GM18526 (cell line): ENCODE measurements around the gene PTRH1.

Source experiments
- POLR2A ChIP-seq: IDR thresholded peaks from 3 replicates; pipeline ENCODE4 v1.6.1; 2011; ENCODE audit not compliant: insufficient read length; ENCODE audit errors: extremely low read depth

The PTRH1 gene

GRCh38 chr9:127730262-127730661, 14.8 kb upstream of the PTRH1 start:
- no peak for TF ChIP-seq POLR2A

GRCh38 chr9:127729522-127730256, 14.2 kb upstream of the PTRH1 start:
- no peak for TF ChIP-seq POLR2A

- TF ChIP-seq POLR2A: no peak
These were observed 13.3 kb upstream of the PTRH1 start for GRCh38 chr9:127728808-127729207.

- no peak for TF ChIP-seq POLR2A
These were observed 11.4 kb upstream of the PTRH1 start for GRCh38 chr9:127726871-127727270.

- no peak for TF ChIP-seq POLR2A
These were observed 8.5 kb upstream of the PTRH1 start for GRCh38 chr9:127724012-127724411.

GRCh38 chr9:127723444-127723843, 8.0 kb upstream of the PTRH1 start:
- TF ChIP-seq POLR2A: no peak

GRCh38 chr9:127723013-127723412, 7.5 kb upstream of the PTRH1 start:
- no peak for TF ChIP-seq POLR2A

DNA sequence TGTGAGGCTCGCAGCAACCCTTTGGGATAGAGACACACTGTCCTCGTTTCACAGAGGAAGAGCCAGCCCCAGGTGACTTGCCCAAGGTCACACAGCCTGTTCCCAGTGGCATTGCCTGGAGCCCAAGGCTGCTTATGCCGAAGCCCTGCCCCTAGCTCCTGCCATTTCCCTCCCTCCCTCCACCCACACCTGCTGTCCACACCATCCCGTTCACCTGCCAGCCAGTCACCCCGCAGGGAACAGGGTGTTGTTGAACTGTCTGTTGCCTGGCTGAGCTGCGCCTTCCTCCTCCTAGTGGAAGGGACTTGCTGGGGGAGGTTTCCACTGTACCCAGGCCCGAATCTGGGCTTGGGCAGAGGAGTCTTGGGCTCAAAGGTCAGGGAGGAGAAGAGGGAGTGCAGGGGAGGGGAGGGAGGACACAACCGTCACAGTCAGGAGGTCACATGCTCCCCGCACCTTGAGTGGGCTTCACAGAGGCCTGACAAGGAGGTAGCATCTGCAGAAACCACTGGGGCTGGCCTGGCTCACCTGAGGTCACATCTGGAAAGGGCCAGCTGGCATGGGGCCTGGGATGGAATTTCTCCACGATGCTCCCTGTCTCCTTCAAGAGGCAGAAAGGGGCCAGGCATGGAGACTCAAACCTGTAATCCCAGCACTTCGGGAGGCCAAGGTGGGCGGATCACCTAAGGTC, 6.7 kb upstream of the PTRH1 start:
- TF ChIP-seq POLR2A: no peak

- no peak for TF ChIP-seq POLR2A
These were observed 5.9 kb upstream of the PTRH1 start for GRCh38 chr9:127721391-127721821.

DNA sequence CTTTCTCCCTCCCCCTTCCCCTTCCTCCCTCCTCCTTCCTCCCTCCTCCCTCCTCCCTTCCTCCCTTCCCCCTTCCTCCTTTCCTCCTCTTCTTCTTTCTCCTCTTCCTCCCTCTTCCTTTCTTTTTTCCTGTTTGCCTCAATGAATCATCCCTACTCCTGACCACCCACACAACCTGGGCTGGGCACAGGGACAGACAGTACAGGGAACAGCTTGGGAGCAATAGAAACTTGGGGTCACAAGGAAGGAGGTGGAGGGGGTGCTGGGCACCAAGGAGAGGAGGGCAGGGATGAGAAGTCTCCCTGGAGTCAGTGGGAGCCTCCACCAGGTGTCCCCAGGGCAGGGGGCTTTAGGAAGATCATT, 5.4 kb upstream of the PTRH1 start:
- TF ChIP-seq POLR2A: no peak

DNA sequence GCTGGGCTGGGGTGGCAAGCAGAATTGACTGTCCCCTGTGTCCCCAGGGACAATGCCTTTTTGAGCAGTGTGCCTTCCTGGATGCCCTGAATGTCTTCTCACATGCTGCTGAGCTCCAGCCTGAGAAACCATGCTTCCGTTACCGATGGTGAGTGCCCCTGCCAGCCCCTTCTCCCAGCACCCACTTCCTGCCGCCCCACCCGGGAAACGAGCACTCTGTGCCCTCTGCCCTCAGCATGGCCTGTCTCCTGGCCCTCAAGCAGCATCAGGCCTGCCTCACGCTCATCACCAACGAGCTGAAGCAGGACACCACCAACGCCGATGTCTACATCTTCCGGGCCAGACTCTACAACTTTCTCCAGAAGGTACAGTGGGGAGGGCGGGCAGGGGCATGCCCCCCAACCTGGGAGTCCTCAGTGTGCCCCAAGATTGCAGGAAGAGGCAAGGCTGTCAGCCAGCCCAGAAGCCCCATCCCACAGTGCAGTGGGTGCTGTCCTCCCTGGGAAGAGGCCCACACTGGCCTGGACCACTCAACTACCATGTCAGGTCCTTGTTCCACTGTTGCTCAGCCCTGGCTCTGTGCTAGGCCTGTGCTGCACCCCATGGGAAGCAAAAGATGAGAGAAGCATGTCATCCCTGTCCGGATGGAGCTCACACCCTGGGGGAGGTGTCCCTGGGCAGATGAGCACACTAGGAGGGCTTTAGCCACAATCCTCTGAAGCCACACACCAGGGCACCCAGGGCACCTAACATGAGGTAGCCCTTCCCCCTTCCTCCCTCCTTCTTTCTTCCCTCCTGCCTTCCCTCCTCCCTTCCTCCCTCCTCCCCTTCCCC, 4.8 kb upstream of the PTRH1 start:
- no peak for TF ChIP-seq POLR2A

GRCh38 chr9:127717766-127718165, 2.3 kb upstream of the PTRH1 start:
- no peak for TF ChIP-seq POLR2A

DNA sequence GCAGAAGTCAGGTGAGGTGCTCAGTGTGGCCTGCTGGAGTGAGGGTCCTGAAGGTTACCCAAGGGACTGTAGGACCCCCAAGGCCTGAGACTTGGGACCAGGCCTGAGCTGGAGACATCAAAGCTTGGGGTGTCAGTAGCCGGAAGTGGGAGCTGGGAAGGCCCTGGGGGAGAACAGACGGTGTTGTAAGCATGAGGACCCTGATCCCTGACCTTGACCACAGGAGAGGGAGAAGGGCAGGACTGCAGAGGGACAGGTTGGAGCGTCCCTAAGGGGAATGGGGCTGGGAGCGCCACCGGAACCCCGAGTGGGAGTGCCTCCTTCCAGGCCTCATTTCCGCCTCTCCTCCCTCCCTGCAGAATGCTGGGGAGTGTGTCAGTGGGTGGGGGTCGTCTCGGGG, 949 bp upstream of the PTRH1 start:
- TF ChIP-seq POLR2A: no peak

DNA sequence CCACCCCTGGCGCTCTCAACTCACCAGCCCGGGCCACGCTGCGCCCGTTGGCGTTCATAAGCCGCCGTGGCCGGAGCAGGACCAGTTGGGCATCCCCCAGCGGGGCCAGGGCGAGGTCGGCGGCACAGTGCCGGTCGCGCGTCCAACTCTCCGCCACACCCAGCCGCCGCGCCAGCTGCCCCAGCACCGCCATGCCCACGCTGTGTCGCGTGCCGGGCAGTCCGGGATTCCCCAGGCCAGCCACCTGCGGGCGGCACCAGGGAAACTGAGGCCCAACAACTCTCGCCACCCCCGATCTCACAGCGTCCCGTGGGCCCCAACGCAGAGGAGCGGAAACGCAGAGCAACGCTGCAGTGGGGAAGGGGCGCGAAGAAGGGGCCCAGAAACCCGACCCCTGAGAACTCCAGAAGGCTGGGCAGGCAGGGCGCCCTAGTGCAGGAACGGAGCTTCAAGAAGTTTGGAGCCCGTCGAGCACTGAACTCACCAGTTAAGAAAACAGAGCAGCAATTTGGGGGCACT, 453 bp downstream of the PTRH1 start:
- no peak for TF ChIP-seq POLR2A

DNA sequence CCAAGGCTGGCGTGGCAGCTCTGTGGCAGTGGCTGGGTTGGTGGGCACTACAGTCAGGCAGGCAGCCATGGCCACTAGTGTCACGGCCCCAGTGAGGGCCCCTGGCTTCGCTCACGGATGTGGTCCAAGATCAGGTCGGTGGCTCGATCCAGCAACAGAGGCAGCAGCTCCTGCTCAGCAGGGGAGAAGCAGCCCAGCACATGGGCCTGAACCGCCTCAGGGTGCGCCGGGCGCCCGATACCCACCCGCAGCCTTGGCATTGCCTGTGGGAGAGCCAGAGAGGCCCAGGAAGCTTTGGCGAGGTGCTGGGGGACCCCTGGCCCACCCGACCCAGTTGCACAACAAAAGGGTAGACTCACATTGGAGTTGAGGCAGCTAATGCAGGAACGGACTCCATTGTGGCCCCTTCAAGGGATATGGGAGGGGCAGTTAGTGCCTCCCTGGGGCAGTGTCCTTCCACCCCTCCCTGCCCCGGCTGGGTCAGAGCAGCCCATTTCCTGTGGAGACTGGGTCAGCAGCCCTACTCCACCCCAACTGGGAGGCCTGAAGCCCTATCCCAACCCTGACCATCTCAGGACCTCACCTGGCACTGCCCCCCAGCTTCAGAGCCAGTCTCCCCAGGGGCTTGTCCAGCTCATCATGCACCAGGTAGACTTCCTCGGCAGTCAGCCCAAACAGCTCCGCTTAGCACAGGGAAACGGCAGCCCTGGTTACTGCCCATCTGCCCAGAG, 1.3 kb downstream of the PTRH1 start:
- TF ChIP-seq POLR2A: no peak
